C4-2B (cell line): ENCODE measurements around the gene SMARCA1.

Experiments used
- ZFX ChIP-seq: fragments of 450-650 bp; IDR thresholded peaks from 2 replicates; pipeline ENCODE4 v1.6.1; 2017
- TF ChIP-seq, protein P1 (sequence below): fragments of 450-650 bp; conservative IDR thresholded peaks from 2 replicates; pipeline ENCODE4 v1.5.1; 2017; ENCODE audit warnings: mild to moderate bottlenecking

DNA sequence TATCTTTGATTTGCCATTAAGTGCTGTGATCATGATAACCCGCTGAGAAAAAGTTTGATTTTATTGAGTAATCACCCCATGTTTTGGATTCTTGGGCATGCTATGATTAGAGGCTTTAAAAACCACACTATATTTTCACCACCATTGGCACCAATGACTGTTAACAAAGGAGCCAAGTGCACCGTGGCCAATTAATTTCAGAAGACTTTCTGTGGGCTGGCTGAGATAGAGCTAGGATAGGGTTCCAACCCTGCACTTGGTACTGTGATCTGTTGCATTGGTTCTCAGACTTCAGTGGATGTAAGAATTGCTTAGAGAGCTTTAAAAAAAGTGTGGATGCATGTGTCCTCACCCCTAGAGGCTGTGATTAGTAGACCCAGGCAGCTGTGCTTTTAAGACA, 49.1 kb upstream of the SMARCA1 start:
- TF ChIP-seq, protein P1, sequence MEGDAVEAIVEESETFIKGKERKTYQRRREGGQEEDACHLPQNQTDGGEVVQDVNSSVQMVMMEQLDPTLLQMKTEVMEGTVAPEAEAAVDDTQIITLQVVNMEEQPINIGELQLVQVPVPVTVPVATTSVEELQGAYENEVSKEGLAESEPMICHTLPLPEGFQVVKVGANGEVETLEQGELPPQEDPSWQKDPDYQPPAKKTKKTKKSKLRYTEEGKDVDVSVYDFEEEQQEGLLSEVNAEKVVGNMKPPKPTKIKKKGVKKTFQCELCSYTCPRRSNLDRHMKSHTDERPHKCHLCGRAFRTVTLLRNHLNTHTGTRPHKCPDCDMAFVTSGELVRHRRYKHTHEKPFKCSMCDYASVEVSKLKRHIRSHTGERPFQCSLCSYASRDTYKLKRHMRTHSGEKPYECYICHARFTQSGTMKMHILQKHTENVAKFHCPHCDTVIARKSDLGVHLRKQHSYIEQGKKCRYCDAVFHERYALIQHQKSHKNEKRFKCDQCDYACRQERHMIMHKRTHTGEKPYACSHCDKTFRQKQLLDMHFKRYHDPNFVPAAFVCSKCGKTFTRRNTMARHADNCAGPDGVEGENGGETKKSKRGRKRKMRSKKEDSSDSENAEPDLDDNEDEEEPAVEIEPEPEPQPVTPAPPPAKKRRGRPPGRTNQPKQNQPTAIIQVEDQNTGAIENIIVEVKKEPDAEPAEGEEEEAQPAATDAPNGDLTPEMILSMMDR: no peak
- no peak for TF ChIP-seq ZFX
